Fibroblast of lung (primary cell): ENCODE results near the gene HTR3D.

Experiments used
- CTCF ChIP-seq, 2 donors: IDR thresholded peaks in 1 of 2; conservative IDR thresholded peaks in 1 of 2; 1 replicate in 1 of 2; 2 replicates in 1 of 2; pipeline ENCODE4 v1.5.1; 2011 to 2012; ENCODE audit warnings: low read length in 2 of 2, control low read depth in 1 of 2, inconsistent platforms in 1 of 2, low read depth in 1 of 2, mild to moderate bottlenecking in 1 of 2
- EZH2 ChIP-seq: IDR thresholded peaks from 2 replicates; pipeline ENCODE4 v1.5.1; 2012; ENCODE audit warnings: low read length, control low read depth, mild to moderate bottlenecking; ENCODE audit errors: missing control alignments

DNA sequence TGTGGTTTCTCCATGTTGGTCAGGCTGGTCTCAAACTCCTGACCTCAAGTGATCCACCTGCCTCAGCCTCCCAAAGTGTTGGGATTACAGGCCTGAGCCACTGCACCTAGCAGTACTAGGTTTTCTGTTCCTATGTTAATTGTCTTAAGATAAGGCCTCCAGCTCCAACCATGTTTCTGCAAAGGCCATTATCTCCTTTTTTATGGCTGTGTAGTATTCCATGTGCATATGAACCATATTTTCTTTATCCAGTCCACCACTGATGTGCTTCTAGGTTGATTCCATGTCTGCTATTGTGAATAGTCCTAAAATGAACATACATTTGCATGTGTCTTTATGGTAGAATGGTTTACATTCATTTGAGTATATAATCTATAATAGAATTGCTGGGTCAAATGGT, 31.1 kb downstream of the HTR3D start:
- TF ChIP-seq CTCF (conservative IDR thresholded peaks at IDR 0.05 in 1 of 2, IDR thresholded peaks at IDR 0.05 in 1 of 2; ENCODE audit: low read depth in 1 of 2, low read length in 2 of 2) = no peak
- no peak for TF ChIP-seq EZH2
